ENCODE results near the gene BPGM. TPM values are rescaled to one million over a fixed set of nuclear protein-coding genes. Genes with fewer than 3 reads are reported as not detected.

BPGM gene
- total and polyA plus RNA-seq, 3 donors from 2014 or later: 14.5 to 32.9 (median 15.8) TPM

DNA sequence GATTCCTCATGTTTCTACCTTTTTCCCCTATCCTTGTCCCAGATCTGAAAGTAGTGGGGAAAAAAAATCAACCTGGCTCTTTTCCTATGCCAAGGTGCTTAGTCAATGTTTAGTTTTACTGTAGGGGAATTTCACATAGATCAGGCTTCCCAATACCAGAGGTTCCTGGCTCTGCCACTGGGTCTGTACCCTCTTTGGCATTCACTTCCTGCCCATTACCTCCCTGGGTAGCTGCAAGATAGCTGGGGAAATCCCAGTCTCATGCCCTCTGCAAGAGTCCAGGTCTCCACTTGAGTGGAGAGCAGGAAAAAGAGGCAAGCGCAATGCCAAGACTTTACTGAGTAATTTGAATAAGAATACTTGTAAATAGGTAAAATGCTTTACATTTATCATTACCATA lies 3.5 kb upstream of the BPGM start:
- no peak for DNase-seq
- H3K9me3 ChIP-seq: no peaks in the 10 kb centered on the region
- no peaks in the 10 kb centered on the region for H3K36me3 ChIP-seq (ENCODE audit: low read depth, missing control alignments)
- no peak for TF ChIP-seq POLR2A (IDR thresholded peaks at IDR 0.05)
- TF ChIP-seq, protein P1, sequence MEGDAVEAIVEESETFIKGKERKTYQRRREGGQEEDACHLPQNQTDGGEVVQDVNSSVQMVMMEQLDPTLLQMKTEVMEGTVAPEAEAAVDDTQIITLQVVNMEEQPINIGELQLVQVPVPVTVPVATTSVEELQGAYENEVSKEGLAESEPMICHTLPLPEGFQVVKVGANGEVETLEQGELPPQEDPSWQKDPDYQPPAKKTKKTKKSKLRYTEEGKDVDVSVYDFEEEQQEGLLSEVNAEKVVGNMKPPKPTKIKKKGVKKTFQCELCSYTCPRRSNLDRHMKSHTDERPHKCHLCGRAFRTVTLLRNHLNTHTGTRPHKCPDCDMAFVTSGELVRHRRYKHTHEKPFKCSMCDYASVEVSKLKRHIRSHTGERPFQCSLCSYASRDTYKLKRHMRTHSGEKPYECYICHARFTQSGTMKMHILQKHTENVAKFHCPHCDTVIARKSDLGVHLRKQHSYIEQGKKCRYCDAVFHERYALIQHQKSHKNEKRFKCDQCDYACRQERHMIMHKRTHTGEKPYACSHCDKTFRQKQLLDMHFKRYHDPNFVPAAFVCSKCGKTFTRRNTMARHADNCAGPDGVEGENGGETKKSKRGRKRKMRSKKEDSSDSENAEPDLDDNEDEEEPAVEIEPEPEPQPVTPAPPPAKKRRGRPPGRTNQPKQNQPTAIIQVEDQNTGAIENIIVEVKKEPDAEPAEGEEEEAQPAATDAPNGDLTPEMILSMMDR (IDR thresholded peaks at IDR 0.05): no peak
- peaks cover 13% of the 10 kb centered on the region for H3K4me1 ChIP-seq
- no peak overlapping the region for H3K4me3 ChIP-seq
- no peaks in the 10 kb centered on the region for H3K27me3 ChIP-seq
- WGBS, 2 donors: 82 to 86% methylated on average over 1 of the region's 1 CpG
- no peak overlapping the region for H3K27ac ChIP-seq
- intact Hi-C loops (cut with DNase I; ENCODE audit: low total_unique reads): no loop called here

DNA sequence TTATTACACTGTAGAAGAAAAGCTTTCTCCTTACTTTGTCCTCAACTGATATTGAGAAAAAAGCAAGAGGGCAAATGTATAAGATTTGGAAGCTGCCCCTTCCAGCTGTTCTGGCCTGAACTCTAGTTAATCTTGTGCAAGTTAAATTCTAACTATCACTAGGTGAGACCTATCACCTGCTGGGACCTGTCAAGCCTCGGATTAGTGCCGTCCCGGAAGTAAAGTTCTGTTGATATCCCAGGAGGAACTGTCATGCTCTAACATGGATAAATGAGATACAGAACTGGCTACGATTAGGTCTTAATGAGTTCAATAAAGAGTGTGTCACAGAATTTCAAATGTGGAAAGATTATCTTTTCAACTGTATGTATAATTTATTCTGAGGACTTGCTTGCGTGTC lies 1.2 kb upstream of the BPGM start:
- TF ChIP-seq, protein P1 (IDR thresholded peaks at IDR 0.05): no peak
- no peak for TF ChIP-seq POLR2A (IDR thresholded peaks at IDR 0.05)
- WGBS, 2 donors: 29 to 39% methylated on average over 5 of the region's 5 CpGs
- H3K4me1 ChIP-seq: peaks cover 13% of the 10 kb centered on the region
- no peak for DNase-seq
- no peaks in the 10 kb centered on the region for H3K36me3 ChIP-seq (ENCODE audit: low read depth, missing control alignments)
- no peaks in the 10 kb centered on the region for H3K27me3 ChIP-seq
- H3K4me3 ChIP-seq: peak overlapping the region; percentile 72 to 78
- peak overlapping the region in 1 of 2 donors; percentile 85 for H3K27ac ChIP-seq
- H3K9me3 ChIP-seq: no peaks in the 10 kb centered on the region
- intact Hi-C loops (cut with DNase I; ENCODE audit: low total_unique reads): no loop called here

DNA sequence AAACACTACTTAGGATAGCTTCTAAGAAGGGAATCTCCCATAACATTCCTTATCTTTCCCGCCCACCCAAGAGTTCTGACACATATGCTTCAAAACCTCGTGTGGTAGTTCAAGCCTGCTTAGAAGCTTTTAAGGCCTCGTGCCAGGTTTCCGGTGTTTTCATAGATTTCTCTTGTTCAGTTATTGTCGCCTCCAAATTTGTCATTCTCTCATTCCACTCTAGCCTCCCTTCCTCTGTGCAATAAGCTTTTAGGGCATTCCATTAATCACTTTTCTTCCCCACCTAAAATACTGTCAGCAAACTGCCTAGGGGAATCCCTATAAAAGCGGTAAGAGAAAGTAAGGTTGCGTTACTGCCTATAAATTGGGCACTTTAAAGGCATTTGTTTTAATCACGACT lies 718 bp upstream of the BPGM start:
- Histone ChIP-seq H3K9me3 (no peaks in the 10 kb centered on the region), H3K27me3 (no peaks in the 10 kb centered on the region), H3K36me3 (ENCODE audit: low read depth, missing control alignments) (no peaks in the 10 kb centered on the region), H3K27ac (peak overlapping the region; percentile 79 to 85), H3K4me1 (peaks cover 13% of the 10 kb centered on the region), H3K4me3 (peak overlapping the region; percentile 72 to 78)
- no peak for DNase-seq
- intact Hi-C loops (cut with DNase I; ENCODE audit: low total_unique reads): no loop called here
- 0 to 6% methylated on average over 8 of the region's 8 CpGs for WGBS, 2 donors
- TF ChIP-seq, protein P1 (IDR thresholded peaks at IDR 0.05): no peak
- TF ChIP-seq POLR2A (IDR thresholded peaks at IDR 0.05): no peak

DNA sequence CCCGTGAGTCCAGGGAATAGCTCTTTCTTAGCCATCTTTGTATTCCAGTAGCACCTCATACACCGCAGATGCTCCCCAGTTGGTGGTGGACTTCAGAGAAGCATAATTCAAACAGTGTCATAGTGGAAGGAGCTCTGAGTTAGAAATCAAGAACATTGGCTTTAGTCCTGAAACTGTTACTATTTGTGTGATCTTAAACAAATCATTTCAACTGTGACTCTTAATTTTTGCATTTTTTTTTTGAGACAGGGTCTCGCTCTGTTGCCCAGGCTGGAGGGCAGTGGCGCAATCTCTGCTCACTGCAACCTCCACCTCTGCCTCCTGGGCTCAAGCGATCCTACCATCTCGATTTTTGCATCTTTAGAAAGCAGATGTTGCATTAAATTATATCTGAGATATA lies 1.8 kb downstream of the BPGM start:
- Histone ChIP-seq H3K9me3 (no peaks in the 10 kb centered on the region), H3K4me1 (peaks cover 13% of the 10 kb centered on the region), H3K27ac (no peak overlapping the region), H3K4me3 (no peak overlapping the region), H3K27me3 (no peaks in the 10 kb centered on the region), H3K36me3 (ENCODE audit: low read depth, missing control alignments) (no peaks in the 10 kb centered on the region)
- WGBS, 2 donors: 78 to 84% methylated on average over 6 of the region's 6 CpGs
- TF ChIP-seq, protein P1 (IDR thresholded peaks at IDR 0.05): no peak
- TF ChIP-seq POLR2A (IDR thresholded peaks at IDR 0.05): no peak
- intact Hi-C loops (cut with DNase I; ENCODE audit: low total_unique reads): no loop called here
- no peak for DNase-seq

DNA sequence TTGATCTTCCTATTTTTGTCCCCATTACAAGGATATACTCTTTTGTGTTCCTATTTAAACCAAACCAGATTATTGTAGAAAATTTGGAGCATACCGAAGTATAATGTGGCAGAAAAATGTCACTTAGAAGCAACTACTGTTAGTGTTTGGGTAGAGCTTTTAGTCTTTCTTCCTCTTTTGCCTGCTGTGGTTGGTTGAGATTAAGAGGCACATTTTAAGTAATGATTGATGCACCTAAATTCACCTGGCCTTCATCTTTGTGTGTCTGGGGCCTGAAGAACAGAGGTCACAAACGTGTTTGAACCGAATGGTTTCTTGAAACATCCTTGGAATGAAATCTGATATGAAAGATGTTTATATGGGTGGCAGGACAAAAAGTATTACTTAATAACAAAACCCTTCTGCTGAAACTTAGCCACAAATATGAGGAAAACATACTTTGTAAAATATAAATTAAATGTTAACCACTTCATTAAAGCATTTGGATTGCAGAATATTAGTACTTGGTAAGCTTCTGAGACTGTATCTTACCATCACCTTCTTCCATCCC lies 2.6 kb downstream of the BPGM start:
- DNase-seq: no peak
- TF ChIP-seq, protein P1 (IDR thresholded peaks at IDR 0.05): no peak
- no peak for TF ChIP-seq POLR2A (IDR thresholded peaks at IDR 0.05)
- Histone ChIP-seq H3K27ac (no peak overlapping the region), H3K27me3 (no peaks in the 10 kb centered on the region), H3K9me3 (no peaks in the 10 kb centered on the region), H3K4me3 (no peak overlapping the region), H3K36me3 (ENCODE audit: low read depth, missing control alignments) (no peaks in the 10 kb centered on the region), H3K4me1 (peaks cover 13% of the 10 kb centered on the region)
- WGBS, 2 donors: 52 to 56% methylated on average over 3 of the region's 3 CpGs
- intact Hi-C loops (cut with DNase I; ENCODE audit: low total_unique reads): no loop called here
